SK-N-SH treated with all-trans-retinoic acid at 6 μM for 48 hours (cell line): ENCODE results near the gene SUPT3H.
"Not testable (repeated sequence)": the region's sequence is repeated elsewhere in the genome, so short reads cannot be mapped to it uniquely, and the experiment has no call there.

ENCODE experiments used
- ATAC-seq: fragments of 200-7000 bp; cut with Tn5 transposase; 3 replicates; pipeline ENCODE4 v1.9.1; 2020; ENCODE audit warnings: mild to moderate bottlenecking, moderate library complexity
- ARNTL ChIP-seq: fragments of 450-650 bp; formaldehyde crosslinking; IDR thresholded peaks from 2 replicates; pipeline ENCODE4 v1.5.0; 2020; ENCODE audit warnings: low read depth, mild to moderate bottlenecking, moderate library complexity, borderline replicate concordance
- BACH2 ChIP-seq: fragments of 250-450 bp; sonication (Bioruptor Pico); IDR thresholded peaks from 2 replicates; pipeline ENCODE4 v1.9.0; 2021; ENCODE audit warnings: mild to moderate bottlenecking, borderline replicate concordance
- CREB5 ChIP-seq: fragments of 250-450 bp; sonication (Bioruptor Pico); IDR thresholded peaks from 2 replicates; pipeline ENCODE4 v1.5.1; 2020; ENCODE audit warnings: low read depth, mild to moderate bottlenecking, moderate library complexity
- CSRNP3 ChIP-seq: fragments of 250-450 bp; sonication (Bioruptor Pico); IDR thresholded peaks from 2 replicates; pipeline ENCODE4 v1.5.1; 2021; ENCODE audit warnings: mild to moderate bottlenecking, moderate library complexity
- ESRRG ChIP-seq: fragments of 250-450 bp; sonication (Bioruptor Pico); IDR thresholded peaks from 2 replicates; pipeline ENCODE4 v1.6.1; 2021; ENCODE audit warnings: mild to moderate bottlenecking
- GLIS3 ChIP-seq: fragments of 250-450 bp; sonication (Bioruptor Pico); IDR thresholded peaks from 2 replicates; pipeline ENCODE4 v1.5.0; 2020; ENCODE audit warnings: mild to moderate bottlenecking, moderate library complexity
- ISL1 ChIP-seq: fragments of 250-450 bp; sonication (Bioruptor Pico); IDR thresholded peaks from 2 replicates; pipeline ENCODE4 v2.1.2; 2022; ENCODE audit warnings: mild to moderate bottlenecking, moderate library complexity
- PATZ1 ChIP-seq: fragments of 250-450 bp; sonication (Bioruptor Pico); IDR thresholded peaks from 2 replicates; pipeline ENCODE4 v1.8.0; 2020; ENCODE audit warnings: mild to moderate bottlenecking, moderate library complexity, borderline replicate concordance
- POU6F1 ChIP-seq: fragments of 250-450 bp; sonication (Bioruptor Pico); IDR thresholded peaks from 2 replicates; pipeline ENCODE4 v1.8.0; 2021; ENCODE audit warnings: low read depth, mild to moderate bottlenecking, moderate library complexity, borderline replicate concordance
- PPARA ChIP-seq: fragments of 250-450 bp; sonication (Bioruptor Pico); IDR thresholded peaks from 2 replicates; pipeline ENCODE4 v1.5.0; 2020; ENCODE audit warnings: mild to moderate bottlenecking, borderline replicate concordance
- RARB ChIP-seq: fragments of 250-450 bp; sonication (Bioruptor Pico); IDR thresholded peaks from 2 replicates; pipeline ENCODE4 v1.8.0; 2021; ENCODE audit warnings: mild to moderate bottlenecking, moderate library complexity
- SNAI2 ChIP-seq: fragments of 250-450 bp; sonication (Bioruptor Pico); IDR thresholded peaks from 2 replicates; pipeline ENCODE4 v1.5.0; 2020; ENCODE audit warnings: mild to moderate bottlenecking, moderate library complexity
- TCF4 ChIP-seq: fragments of 250-450 bp; sonication (Bioruptor Pico); IDR thresholded peaks from 2 replicates; pipeline ENCODE4 v1.8.0; 2021; ENCODE audit warnings: mild to moderate bottlenecking, moderate library complexity, borderline replicate concordance
- TOX ChIP-seq: fragments of 250-450 bp; sonication (Bioruptor Pico); IDR thresholded peaks from 2 replicates; pipeline ENCODE4 v1.8.0; 2021; ENCODE audit warnings: mild to moderate bottlenecking, moderate library complexity, borderline replicate concordance
- ZC3H10 ChIP-seq: fragments of 250-450 bp; sonication (Bioruptor Pico); IDR thresholded peaks from 2 replicates; pipeline ENCODE4 v1.5.1; 2021; ENCODE audit warnings: mild to moderate bottlenecking, moderate library complexity
- ZFP30 ChIP-seq: fragments of 450-650 bp; formaldehyde crosslinking; IDR thresholded peaks from 2 replicates; pipeline ENCODE4 v1.5.0; 2022; ENCODE audit warnings: mild to moderate bottlenecking, moderate library complexity
- ZNF565 ChIP-seq: fragments of 450-650 bp; formaldehyde crosslinking; conservative IDR thresholded peaks from 2 replicates; pipeline ENCODE4 v1.5.0; 2020; ENCODE audit warnings: low read depth, mild to moderate bottlenecking, moderate library complexity
- ZNF70 ChIP-seq: fragments of 450-650 bp; formaldehyde crosslinking; IDR thresholded peaks from 2 replicates; pipeline ENCODE4 v1.5.0; 2020; ENCODE audit warnings: mild to moderate bottlenecking, moderate library complexity
- ZNF8 ChIP-seq: fragments of 450-650 bp; formaldehyde crosslinking; IDR thresholded peaks from 2 replicates; pipeline ENCODE4 v1.5.0; 2020; ENCODE audit warnings: mild to moderate bottlenecking, moderate library complexity
- TF ChIP-seq, protein P1 (sequence below): fragments of 250-450 bp; sonication (Bioruptor Pico); IDR thresholded peaks from 2 replicates; pipeline ENCODE4 v1.5.0; 2020; ENCODE audit warnings: mild to moderate bottlenecking, moderate library complexity

SUPT3H gene

GRCh38 chr6:45289751-45290514 is 87.8 kb downstream of the SUPT3H start:
- no peak for ATAC-seq
- TF ChIP-seq BACH2 (CRISPR knock-in tag) (no peak), PPARA (CRISPR knock-in tag) (no peak), SNAI2 (CRISPR knock-in tag) (no peak), PATZ1 (CRISPR knock-in tag) (no peak), ZNF565 (CRISPR knock-in tag) (no peak), CREB5 (CRISPR knock-in tag) (no peak), ARNTL (no peak), TOX (CRISPR knock-in tag) (no peak), ZFP30 (no peak), ZNF8 (CRISPR knock-in tag) (no peak), TCF4 (no peak)
- TF ChIP-seq, protein P1, sequence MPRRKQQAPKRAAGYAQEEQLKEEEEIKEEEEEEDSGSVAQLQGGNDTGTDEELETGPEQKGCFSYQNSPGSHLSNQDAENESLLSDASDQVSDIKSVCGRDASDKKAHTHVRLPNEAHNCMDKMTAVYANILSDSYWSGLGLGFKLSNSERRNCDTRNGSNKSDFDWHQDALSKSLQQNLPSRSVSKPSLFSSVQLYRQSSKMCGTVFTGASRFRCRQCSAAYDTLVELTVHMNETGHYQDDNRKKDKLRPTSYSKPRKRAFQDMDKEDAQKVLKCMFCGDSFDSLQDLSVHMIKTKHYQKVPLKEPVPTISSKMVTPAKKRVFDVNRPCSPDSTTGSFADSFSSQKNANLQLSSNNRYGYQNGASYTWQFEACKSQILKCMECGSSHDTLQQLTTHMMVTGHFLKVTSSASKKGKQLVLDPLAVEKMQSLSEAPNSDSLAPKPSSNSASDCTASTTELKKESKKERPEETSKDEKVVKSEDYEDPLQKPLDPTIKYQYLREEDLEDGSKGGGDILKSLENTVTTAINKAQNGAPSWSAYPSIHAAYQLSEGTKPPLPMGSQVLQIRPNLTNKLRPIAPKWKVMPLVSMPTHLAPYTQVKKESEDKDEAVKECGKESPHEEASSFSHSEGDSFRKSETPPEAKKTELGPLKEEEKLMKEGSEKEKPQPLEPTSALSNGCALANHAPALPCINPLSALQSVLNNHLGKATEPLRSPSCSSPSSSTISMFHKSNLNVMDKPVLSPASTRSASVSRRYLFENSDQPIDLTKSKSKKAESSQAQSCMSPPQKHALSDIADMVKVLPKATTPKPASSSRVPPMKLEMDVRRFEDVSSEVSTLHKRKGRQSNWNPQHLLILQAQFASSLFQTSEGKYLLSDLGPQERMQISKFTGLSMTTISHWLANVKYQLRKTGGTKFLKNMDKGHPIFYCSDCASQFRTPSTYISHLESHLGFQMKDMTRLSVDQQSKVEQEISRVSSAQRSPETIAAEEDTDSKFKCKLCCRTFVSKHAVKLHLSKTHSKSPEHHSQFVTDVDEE (CRISPR knock-in tag): no peak

DNA sequence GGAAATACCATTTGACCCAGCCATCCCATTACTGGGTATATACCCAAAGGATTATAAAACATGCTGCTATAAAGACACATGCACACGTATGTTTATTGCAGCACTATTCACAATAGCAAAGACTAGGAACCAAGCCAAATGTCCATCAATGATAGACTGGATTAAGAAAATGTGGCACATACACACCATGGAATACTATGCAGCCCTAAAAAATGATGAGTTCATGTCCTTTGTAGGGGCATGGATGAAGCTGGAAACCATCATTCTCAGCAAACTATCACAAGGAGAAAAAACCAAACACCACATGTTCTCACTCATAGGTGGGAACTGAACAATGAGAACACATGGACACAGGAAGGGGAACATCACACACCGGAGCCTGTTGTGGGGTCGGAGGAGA is 91.0 kb downstream of the SUPT3H start:
- not testable (repeated sequence) for ATAC-seq

DNA sequence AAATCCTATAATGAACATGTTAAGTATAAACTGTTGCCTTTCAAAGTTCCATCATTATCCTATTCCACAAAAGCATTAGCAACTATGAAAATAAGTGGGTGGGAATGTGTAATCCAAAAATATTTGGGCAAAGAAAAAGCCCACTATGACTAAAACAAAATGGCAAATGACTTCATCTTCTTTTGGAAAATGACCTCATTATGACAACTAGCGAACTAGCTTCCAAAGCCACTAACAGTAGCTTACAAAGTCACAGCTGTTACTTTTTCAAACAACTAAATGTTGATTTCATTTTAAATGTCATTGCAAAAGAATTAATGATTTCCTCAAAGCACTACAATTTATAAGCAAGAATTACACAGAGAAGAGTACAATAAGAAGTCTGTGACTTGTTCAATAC is 99.4 kb downstream of the SUPT3H start:
- TF ChIP-seq BACH2 (CRISPR knock-in tag): no peak
- no peak for TF ChIP-seq CSRNP3 (CRISPR knock-in tag)
- TF ChIP-seq GLIS3 (CRISPR knock-in tag): no peak
- TF ChIP-seq ZFP30: no peak
- TF ChIP-seq ISL1 (CRISPR knock-in tag): no peak
- TF ChIP-seq TCF4: no peak
- TF ChIP-seq PATZ1 (CRISPR knock-in tag): no peak
- TF ChIP-seq PPARA (CRISPR knock-in tag): no peak
- TF ChIP-seq, protein P1 (CRISPR knock-in tag): no peak
- TF ChIP-seq RARB (CRISPR knock-in tag): no peak
- no peak for TF ChIP-seq ZNF565 (CRISPR knock-in tag)
- TF ChIP-seq ZC3H10 (CRISPR knock-in tag): no peak
- no peak for TF ChIP-seq ESRRG
- TF ChIP-seq POU6F1 (CRISPR knock-in tag): no peak
- TF ChIP-seq ZNF70: no peak
- no peak for ATAC-seq

GRCh38 chr6:45277741-45278140 is 100.0 kb downstream of the SUPT3H start:
- ATAC-seq: not testable (repeated sequence)
